ENCODE data around the gene PRR5. TPM values are rescaled to one million over a fixed set of nuclear protein-coding genes. Genes with fewer than 3 reads are reported as not detected.

Gene PRR5
- total and polyA plus RNA-seq, 2 experiments from 2014 or later = 15.3 to 31.4 TPM

DNA sequence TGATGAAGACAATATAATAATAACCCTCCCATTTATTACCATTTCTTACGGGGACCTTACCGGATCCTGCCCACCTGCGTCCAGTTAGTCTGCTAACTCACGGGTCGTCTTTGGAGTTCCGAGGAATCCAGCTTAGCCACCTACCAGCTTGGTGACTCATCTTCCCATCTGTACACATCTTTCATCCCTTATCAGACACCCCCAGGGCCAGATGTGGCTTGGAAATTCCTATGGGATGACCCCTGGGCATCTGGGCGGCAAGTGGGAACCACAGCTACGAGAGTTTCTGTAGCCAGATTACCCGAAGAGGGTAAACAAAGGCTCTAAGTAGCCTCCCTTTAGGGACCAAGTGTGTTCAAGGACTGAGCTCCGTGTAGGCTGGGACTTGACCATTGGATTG is 12.8 kb upstream of the PRR5 start:
- Mint-ChIP-seq H3K4me1 (peaks cover 13% of the 10 kb centered on the region), H3K4me3 (no peak overlapping the region), H3K27ac (no peak overlapping the region; the same call in 1 of the 2 replicates), H3K9me3 (no peaks in the 10 kb centered on the region), H3K27me3 (ENCODE audit: insufficient read depth, low read depth, poor library complexity) (peaks cover 18% of the 10 kb centered on the region), H3K36me3 (ENCODE audit: low read depth) (no peaks in the 10 kb centered on the region)
- Histone ChIP-seq H3K9me2 (ENCODE audit: insufficient read depth) (no peaks in the 10 kb centered on the region), H3K27ac (ENCODE audit: low read depth) (no peak overlapping the region), H4K20me1 (replicated peaks; ENCODE audit: insufficient read depth) (no peaks in the 10 kb centered on the region), H3K79me2 (replicated peaks; ENCODE audit: insufficient read depth) (no peaks in the 10 kb centered on the region), H3K4me2 (no peak overlapping the region), H3K36me3 (ENCODE audit: insufficient read depth) (no peaks in the 10 kb centered on the region), H3K27me3 (ENCODE audit: insufficient read depth) (no peaks in the 10 kb centered on the region), H3K4me1 (ENCODE audit: insufficient read depth) (peaks cover 4% of the 10 kb centered on the region), H3F3A (replicated peaks; ENCODE audit: low read depth) (0 out of 2 replicates have a peak, but pooled peaks cover 4% of the 10 kb centered on the region), H3K4me3 (no peak overlapping the region), H2AFZ (no peak overlapping the region)
- TF ChIP-seq, protein P1, sequence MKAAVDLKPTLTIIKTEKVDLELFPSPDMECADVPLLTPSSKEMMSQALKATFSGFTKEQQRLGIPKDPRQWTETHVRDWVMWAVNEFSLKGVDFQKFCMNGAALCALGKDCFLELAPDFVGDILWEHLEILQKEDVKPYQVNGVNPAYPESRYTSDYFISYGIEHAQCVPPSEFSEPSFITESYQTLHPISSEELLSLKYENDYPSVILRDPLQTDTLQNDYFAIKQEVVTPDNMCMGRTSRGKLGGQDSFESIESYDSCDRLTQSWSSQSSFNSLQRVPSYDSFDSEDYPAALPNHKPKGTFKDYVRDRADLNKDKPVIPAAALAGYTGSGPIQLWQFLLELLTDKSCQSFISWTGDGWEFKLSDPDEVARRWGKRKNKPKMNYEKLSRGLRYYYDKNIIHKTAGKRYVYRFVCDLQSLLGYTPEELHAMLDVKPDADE (IDR thresholded peaks at IDR 0.05) = no peak
- TF ChIP-seq ZNF331 (CRISPR knock-in tag; IDR thresholded peaks at IDR 0.05; ENCODE audit: low read depth) = no peak
- TF ChIP-seq CREB1 (CRISPR knock-in tag; IDR thresholded peaks at IDR 0.05; ENCODE audit: low read depth) = no peak
- TF ChIP-seq, protein P2, sequence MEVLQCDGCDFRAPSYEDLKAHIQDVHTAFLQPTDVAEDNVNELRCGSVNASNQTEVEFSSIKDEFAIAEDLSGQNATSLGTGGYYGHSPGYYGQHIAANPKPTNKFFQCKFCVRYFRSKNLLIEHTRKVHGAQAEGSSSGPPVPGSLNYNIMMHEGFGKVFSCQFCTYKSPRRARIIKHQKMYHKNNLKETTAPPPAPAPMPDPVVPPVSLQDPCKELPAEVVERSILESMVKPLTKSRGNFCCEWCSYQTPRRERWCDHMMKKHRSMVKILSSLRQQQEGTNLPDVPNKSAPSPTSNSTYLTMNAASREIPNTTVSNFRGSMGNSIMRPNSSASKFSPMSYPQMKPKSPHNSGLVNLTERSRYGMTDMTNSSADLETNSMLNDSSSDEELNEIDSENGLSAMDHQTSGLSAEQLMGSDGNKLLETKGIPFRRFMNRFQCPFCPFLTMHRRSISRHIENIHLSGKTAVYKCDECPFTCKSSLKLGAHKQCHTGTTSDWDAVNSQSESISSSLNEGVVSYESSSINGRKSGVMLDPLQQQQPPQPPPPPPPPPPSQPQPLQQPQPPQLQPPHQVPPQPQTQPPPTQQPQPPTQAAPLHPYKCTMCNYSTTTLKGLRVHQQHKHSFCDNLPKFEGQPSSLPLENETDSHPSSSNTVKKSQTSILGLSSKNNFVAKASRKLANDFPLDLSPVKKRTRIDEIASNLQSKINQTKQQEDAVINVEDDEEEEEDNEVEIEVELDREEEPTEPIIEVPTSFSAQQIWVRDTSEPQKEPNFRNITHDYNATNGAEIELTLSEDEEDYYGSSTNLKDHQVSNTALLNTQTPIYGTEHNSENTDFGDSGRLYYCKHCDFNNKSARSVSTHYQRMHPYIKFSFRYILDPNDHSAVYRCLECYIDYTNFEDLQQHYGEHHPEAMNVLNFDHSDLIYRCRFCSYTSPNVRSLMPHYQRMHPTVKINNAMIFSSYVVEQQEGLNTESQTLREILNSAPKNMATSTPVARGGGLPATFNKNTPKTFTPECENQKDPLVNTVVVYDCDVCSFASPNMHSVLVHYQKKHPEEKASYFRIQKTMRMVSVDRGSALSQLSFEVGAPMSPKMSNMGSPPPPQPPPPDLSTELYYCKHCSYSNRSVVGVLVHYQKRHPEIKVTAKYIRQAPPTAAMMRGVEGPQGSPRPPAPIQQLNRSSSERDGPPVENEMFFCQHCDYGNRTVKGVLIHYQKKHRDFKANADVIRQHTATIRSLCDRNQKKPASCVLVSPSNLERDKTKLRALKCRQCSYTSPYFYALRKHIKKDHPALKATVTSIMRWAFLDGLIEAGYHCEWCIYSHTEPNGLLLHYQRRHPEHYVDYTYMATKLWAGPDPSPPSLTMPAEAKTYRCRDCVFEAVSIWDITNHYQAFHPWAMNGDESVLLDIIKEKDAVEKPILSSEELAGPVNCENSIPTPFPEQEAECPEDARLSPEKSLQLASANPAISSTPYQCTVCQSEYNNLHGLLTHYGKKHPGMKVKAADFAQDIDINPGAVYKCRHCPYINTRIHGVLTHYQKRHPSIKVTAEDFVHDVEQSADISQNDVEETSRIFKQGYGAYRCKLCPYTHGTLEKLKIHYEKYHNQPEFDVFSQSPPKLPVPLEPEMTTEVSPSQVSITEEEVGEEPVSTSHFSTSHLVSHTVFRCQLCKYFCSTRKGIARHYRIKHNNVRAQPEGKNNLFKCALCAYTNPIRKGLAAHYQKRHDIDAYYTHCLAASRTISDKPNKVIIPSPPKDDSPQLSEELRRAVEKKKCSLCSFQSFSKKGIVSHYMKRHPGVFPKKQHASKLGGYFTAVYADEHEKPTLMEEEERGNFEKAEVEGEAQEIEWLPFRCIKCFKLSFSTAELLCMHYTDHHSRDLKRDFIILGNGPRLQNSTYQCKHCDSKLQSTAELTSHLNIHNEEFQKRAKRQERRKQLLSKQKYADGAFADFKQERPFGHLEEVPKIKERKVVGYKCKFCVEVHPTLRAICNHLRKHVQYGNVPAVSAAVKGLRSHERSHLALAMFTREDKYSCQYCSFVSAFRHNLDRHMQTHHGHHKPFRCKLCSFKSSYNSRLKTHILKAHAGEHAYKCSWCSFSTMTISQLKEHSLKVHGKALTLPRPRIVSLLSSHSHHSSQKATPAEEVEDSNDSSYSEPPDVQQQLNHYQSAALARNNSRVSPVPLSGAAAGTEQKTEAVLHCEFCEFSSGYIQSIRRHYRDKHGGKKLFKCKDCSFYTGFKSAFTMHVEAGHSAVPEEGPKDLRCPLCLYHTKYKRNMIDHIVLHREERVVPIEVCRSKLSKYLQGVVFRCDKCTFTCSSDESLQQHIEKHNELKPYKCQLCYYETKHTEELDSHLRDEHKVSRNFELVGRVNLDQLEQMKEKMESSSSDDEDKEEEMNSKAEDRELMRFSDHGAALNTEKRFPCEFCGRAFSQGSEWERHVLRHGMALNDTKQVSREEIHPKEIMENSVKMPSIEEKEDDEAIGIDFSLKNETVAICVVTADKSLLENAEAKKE (CRISPR knock-in tag; IDR thresholded peaks at IDR 0.05) = no peak
- TF ChIP-seq EZH2phosphoT487 (IDR thresholded peaks at IDR 0.05; ENCODE audit: unreplicated experiment) = no peak
- no peak for TF ChIP-seq ZNF114 (CRISPR knock-in tag; IDR thresholded peaks at IDR 0.05)
- TF ChIP-seq STAT1 (IDR thresholded peaks at IDR 0.05; ENCODE audit: unreplicated experiment) = no peak
- TF ChIP-seq JUNB (IDR thresholded peaks at IDR 0.05; ENCODE audit: unreplicated experiment) = no peak
- TF ChIP-seq POLR2AphosphoS5 (IDR thresholded peaks at IDR 0.05; ENCODE audit: low read depth) = no peak
- no peak for TF ChIP-seq EZH2 (IDR thresholded peaks at IDR 0.05; ENCODE audit: low read depth, unreplicated experiment)
- TF ChIP-seq, protein P3, sequence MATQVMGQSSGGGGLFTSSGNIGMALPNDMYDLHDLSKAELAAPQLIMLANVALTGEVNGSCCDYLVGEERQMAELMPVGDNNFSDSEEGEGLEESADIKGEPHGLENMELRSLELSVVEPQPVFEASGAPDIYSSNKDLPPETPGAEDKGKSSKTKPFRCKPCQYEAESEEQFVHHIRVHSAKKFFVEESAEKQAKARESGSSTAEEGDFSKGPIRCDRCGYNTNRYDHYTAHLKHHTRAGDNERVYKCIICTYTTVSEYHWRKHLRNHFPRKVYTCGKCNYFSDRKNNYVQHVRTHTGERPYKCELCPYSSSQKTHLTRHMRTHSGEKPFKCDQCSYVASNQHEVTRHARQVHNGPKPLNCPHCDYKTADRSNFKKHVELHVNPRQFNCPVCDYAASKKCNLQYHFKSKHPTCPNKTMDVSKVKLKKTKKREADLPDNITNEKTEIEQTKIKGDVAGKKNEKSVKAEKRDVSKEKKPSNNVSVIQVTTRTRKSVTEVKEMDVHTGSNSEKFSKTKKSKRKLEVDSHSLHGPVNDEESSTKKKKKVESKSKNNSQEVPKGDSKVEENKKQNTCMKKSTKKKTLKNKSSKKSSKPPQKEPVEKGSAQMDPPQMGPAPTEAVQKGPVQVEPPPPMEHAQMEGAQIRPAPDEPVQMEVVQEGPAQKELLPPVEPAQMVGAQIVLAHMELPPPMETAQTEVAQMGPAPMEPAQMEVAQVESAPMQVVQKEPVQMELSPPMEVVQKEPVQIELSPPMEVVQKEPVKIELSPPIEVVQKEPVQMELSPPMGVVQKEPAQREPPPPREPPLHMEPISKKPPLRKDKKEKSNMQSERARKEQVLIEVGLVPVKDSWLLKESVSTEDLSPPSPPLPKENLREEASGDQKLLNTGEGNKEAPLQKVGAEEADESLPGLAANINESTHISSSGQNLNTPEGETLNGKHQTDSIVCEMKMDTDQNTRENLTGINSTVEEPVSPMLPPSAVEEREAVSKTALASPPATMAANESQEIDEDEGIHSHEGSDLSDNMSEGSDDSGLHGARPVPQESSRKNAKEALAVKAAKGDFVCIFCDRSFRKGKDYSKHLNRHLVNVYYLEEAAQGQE (IDR thresholded peaks at IDR 0.05; ENCODE audit: unreplicated experiment) = no peak
- TF ChIP-seq, protein P4, sequence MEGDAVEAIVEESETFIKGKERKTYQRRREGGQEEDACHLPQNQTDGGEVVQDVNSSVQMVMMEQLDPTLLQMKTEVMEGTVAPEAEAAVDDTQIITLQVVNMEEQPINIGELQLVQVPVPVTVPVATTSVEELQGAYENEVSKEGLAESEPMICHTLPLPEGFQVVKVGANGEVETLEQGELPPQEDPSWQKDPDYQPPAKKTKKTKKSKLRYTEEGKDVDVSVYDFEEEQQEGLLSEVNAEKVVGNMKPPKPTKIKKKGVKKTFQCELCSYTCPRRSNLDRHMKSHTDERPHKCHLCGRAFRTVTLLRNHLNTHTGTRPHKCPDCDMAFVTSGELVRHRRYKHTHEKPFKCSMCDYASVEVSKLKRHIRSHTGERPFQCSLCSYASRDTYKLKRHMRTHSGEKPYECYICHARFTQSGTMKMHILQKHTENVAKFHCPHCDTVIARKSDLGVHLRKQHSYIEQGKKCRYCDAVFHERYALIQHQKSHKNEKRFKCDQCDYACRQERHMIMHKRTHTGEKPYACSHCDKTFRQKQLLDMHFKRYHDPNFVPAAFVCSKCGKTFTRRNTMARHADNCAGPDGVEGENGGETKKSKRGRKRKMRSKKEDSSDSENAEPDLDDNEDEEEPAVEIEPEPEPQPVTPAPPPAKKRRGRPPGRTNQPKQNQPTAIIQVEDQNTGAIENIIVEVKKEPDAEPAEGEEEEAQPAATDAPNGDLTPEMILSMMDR (conservative IDR thresholded peaks at IDR 0.05; ENCODE audit: low read depth in 2 of 2) = no peak
- TF ChIP-seq NANOG (IDR thresholded peaks at IDR 0.05; ENCODE audit: borderline replicate concordance) = no peak
- DNase-seq (ENCODE audit: low spot score) (no peak), ATAC-seq (no peak)

Data from GM23338 (cell line).